PFSK-1 (cell line): Measurements from ENCODE around the gene UHRF2. TPM values are rescaled to one million over a fixed set of nuclear protein-coding genes. Genes with fewer than 3 reads are reported as not detected.

Source experiments
- FOXP2 ChIP-seq: optimal IDR thresholded peaks from 2 replicates; pipeline ENCODE3; 2011; ENCODE audit warnings: borderline replicate concordance, control low read depth, inconsistent platforms; ENCODE audit not compliant: insufficient read depth; ENCODE audit errors: extremely low read length, extremely low read depth
- POLR2AphosphoS5 ChIP-seq: IDR thresholded peaks from 2 replicates; pipeline ENCODE4 v1.6.1; 2012; ENCODE audit warnings: low read depth, mild to moderate bottlenecking, control low read depth, low read length, moderate library complexity
- SIN3A ChIP-seq: IDR thresholded peaks from 2 replicates; pipeline ENCODE4 v1.6.1; 2012; ENCODE audit warnings: mild to moderate bottlenecking, low read length, moderate library complexity, borderline replicate concordance; ENCODE audit not compliant: insufficient read depth
- TAF1 ChIP-seq: IDR thresholded peaks from 2 replicates; pipeline ENCODE4 v1.6.1; 2012; ENCODE audit warnings: low read length, control low read depth, borderline replicate concordance; ENCODE audit not compliant: insufficient read depth
- polyA plus RNA-seq: library from polyadenylated mRNA; unstranded; fragments of >200 nt; gene quantifications from one replicate; pipeline ENCODE4 v1.2.1, GENCODE V29; 2012; ENCODE audit warnings: low read depth, missing spikeins; ENCODE audit not compliant: insufficient read length
- TF ChIP-seq, protein P1 (sequence below), 2 experiments: IDR thresholded peaks; 2 replicates each; pipeline versions ENCODE4 v1.6.1 to v1.8.0; 2011 to 2012; ENCODE audit warnings: low read depth in 2 of 2, low read length in 2 of 2, control low read depth in 1 of 2, inconsistent platforms in 1 of 2, mild to moderate bottlenecking in 1 of 2, moderate library complexity in 1 of 2; ENCODE audit not compliant: insufficient read depth in 1 of 2

The UHRF2 gene, protein sequence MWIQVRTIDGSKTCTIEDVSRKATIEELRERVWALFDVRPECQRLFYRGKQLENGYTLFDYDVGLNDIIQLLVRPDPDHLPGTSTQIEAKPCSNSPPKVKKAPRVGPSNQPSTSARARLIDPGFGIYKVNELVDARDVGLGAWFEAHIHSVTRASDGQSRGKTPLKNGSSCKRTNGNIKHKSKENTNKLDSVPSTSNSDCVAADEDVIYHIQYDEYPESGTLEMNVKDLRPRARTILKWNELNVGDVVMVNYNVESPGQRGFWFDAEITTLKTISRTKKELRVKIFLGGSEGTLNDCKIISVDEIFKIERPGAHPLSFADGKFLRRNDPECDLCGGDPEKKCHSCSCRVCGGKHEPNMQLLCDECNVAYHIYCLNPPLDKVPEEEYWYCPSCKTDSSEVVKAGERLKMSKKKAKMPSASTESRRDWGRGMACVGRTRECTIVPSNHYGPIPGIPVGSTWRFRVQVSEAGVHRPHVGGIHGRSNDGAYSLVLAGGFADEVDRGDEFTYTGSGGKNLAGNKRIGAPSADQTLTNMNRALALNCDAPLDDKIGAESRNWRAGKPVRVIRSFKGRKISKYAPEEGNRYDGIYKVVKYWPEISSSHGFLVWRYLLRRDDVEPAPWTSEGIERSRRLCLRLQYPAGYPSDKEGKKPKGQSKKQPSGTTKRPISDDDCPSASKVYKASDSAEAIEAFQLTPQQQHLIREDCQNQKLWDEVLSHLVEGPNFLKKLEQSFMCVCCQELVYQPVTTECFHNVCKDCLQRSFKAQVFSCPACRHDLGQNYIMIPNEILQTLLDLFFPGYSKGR
- 13.2 TPM for polyA plus RNA-seq

DNA sequence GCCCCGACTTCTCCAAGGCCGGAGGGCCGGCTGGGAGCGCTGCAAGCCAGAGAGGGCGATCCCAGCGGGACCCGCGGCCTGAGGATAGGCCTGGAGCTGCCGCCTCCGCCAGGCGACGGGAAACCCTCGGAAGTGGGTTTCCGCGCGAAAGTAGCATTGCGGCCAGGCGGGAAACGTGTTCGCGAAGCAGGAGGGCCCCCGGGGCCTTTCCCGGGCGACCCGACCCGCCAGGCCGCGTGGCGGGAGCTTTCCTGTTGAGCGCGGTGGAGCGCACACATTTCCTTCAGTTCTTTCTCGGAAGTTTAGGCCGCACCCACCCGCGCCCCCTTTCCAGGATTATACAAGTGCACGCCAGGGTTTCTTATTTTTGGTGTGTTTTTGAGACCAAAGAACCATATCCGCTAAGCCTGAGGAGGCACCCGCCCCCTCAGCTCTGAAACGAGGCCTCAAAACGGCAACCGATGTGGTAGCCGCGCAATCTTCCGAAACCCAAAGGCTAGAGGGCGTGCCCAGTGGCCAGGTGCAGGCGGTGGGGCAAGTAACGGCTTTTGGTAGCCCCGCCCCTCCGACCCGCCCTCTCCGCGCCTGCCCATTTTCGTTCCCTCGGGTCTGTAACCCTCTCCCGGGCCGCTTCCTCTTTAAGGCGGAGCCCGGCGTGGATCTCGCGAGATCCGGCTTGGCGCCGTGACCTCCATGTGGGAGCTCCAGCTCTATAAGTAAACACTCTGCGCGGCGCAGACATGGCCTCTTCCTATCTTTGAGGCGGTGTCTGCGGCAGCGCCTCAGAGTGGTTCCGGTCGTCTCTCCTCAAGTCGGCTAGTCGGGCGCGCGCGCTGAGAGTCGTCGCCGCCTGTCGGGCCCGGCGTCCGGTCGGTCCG is at the start of gene UHRF2:
UHRF2 (plus strand) TSS at position 713 of the 878 bp plus-strand sequence. CDS start 292 bp downstream, outside the sequence.
- TF ChIP-seq FOXP2: peak; percentile 56
- TF ChIP-seq TAF1: peak; percentile 75; the same call in 1 of the 2 replicates
- TF ChIP-seq, protein P1, sequence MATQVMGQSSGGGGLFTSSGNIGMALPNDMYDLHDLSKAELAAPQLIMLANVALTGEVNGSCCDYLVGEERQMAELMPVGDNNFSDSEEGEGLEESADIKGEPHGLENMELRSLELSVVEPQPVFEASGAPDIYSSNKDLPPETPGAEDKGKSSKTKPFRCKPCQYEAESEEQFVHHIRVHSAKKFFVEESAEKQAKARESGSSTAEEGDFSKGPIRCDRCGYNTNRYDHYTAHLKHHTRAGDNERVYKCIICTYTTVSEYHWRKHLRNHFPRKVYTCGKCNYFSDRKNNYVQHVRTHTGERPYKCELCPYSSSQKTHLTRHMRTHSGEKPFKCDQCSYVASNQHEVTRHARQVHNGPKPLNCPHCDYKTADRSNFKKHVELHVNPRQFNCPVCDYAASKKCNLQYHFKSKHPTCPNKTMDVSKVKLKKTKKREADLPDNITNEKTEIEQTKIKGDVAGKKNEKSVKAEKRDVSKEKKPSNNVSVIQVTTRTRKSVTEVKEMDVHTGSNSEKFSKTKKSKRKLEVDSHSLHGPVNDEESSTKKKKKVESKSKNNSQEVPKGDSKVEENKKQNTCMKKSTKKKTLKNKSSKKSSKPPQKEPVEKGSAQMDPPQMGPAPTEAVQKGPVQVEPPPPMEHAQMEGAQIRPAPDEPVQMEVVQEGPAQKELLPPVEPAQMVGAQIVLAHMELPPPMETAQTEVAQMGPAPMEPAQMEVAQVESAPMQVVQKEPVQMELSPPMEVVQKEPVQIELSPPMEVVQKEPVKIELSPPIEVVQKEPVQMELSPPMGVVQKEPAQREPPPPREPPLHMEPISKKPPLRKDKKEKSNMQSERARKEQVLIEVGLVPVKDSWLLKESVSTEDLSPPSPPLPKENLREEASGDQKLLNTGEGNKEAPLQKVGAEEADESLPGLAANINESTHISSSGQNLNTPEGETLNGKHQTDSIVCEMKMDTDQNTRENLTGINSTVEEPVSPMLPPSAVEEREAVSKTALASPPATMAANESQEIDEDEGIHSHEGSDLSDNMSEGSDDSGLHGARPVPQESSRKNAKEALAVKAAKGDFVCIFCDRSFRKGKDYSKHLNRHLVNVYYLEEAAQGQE (IDR thresholded peaks at IDR 0.05; ENCODE audit: insufficient read depth in 1 of 2, low read depth in 2 of 2, low read length in 2 of 2): no peak
- peak; percentile 63 for TF ChIP-seq POLR2AphosphoS5
- TF ChIP-seq SIN3A: peak; percentile 95

DNA sequence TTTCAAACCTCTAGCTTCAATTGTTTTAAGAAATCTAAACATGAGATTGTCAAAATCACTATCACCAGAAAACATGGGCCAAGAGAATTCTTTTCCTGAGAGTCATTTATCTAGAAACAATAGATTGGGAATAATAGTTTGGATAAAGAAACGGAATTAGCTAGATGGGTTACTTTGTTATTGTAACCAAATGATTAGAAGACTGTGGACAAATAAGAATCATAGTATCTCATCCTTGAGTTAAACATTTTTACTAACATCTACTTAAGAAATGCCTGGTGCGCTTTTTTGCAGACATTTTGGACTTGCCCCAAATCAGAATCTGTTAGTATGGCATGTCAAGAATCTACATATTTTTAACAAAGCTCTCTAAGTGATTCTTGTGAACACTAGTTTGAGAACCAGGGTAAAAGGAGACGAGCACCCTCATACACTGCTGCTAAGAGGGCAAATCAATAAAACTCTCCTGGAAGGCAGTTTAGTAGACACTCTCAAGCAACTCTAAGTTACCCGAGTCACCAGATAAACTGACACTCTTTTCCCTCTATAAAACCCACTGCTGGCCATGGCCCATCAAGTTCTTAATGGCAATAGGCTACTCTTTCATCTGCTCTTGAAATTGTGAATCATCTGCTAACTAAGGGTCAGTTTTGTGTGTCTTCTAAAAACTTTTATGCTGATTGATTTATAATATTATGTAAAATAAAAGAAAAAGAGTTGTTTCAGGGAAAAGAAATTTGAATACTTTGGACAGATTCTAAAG is 45.7 kb upstream of the UHRF2 start:
- TF ChIP-seq FOXP2 (no peak), POLR2AphosphoS5 (no peak), SIN3A (no peak), TAF1 (no peak)
- TF ChIP-seq, protein P1 (IDR thresholded peaks at IDR 0.05; ENCODE audit: insufficient read depth in 1 of 2, low read depth in 2 of 2, low read length in 2 of 2): no peak

DNA sequence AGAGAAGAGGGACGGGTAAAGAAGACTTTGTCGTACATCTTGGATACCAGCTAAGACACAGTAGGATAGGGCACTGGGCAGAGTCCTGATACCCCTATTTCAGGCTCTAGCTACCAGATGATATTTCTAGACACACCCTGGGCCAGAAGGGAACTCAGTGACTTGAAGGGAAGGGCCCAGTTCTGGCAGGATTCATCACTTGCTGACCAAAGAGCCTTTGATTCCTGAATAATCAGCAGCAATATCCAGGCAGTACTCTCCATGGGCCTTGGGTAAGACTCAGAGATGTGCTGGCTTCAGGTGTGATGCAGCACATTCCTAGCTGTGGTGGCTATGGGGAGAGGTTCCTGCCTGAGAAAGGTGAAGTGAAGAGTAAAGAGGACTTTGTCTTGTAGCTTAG is 44.2 kb upstream of the UHRF2 start:
- TF ChIP-seq TAF1 (no peak), FOXP2 (no peak), POLR2AphosphoS5 (no peak), SIN3A (no peak)
- TF ChIP-seq, protein P1 (IDR thresholded peaks at IDR 0.05; ENCODE audit: insufficient read depth in 1 of 2, low read depth in 2 of 2, low read length in 2 of 2): no peak

DNA sequence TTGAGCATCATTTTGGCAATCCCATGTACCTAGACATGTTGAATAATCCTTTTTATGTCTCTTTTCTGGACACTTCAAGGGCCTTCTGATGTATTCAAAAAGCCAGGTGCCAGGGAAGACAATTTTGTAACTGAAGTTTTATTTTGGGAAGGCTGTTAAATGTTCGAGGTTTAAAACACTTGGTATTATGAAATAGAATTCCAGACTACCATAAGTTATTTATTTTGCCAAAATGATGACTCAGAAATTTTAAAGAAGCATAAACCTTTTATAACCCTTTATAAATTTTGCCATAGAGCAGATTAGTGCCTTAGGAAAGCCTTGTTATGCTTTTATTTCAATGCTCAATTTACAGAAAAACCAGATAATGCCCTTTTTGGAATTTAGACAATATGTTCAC is 30.3 kb upstream of the UHRF2 start:
- TF ChIP-seq POLR2AphosphoS5 (no peak), TAF1 (no peak), FOXP2 (no peak), SIN3A (no peak)
- TF ChIP-seq, protein P1 (IDR thresholded peaks at IDR 0.05; ENCODE audit: insufficient read depth in 1 of 2, low read depth in 2 of 2, low read length in 2 of 2): no peak
